SK-N-SH (cell line): ENCODE data around the gene DLG2.

ENCODE experiments used
- ELF1 ChIP-seq: IDR thresholded peaks from 2 replicates; pipeline ENCODE4 v1.4.0; 2012
- EP300 ChIP-seq, 2 experiments: IDR thresholded peaks; 2 replicates each; pipeline versions ENCODE4 v1.4.0 to v1.6.1; 2012; ENCODE audit warnings: borderline replicate concordance in 1 of 2, low read depth in 1 of 2, low read length in 1 of 2
- EZH2phosphoT487 ChIP-seq: fragments of 200-600 bp; sonication (generic); IDR thresholded peaks from 2 replicates; pipeline ENCODE4 v1.6.1; 2017; ENCODE audit warnings: low read depth, mixed run types, mild to moderate bottlenecking, antibody characterized with exemption, moderate library complexity, borderline replicate concordance
- FOXJ3 ChIP-seq: sonication (generic); formaldehyde crosslinking; IDR thresholded peaks from 2 replicates; pipeline ENCODE4 v1.5.1; 2020; ENCODE audit warnings: mild to moderate bottlenecking, missing genetic modification reagents
- GATA2 ChIP-seq: sonication (generic); formaldehyde crosslinking; IDR thresholded peaks from 2 replicates; pipeline ENCODE4 v1.5.0; 2020; ENCODE audit warnings: mild to moderate bottlenecking, missing genetic modification reagents
- JUND ChIP-seq: IDR thresholded peaks from 2 replicates; pipeline ENCODE4 v1.4.0; 2012
- POLR2AphosphoS5 ChIP-seq: IDR thresholded peaks from 2 replicates; pipeline ENCODE4 v1.6.1; 2012; ENCODE audit warnings: low read depth, low read length
- RAD21 ChIP-seq: IDR thresholded peaks from 2 replicates; pipeline ENCODE4 v1.6.1; 2012; ENCODE audit warnings: mild to moderate bottlenecking, low read length
- RFX5 ChIP-seq: IDR thresholded peaks from 2 replicates; pipeline ENCODE4 v1.6.1; 2012; ENCODE audit warnings: mild to moderate bottlenecking, improper control_type of control experiment, low read length
- RXRA ChIP-seq: IDR thresholded peaks from 2 replicates; pipeline ENCODE4 v1.4.0; 2012; ENCODE audit warnings: low read depth, mild to moderate bottlenecking, borderline replicate concordance
- TF ChIP-seq, protein P1 (sequence below): fragments of 200-600 bp; sonication (generic); IDR thresholded peaks from 2 replicates; pipeline ENCODE4 v1.6.1; 2017; ENCODE audit warnings: antibody characterized with exemption, mild to moderate bottlenecking, moderate library complexity
- TF ChIP-seq, protein P2 (sequence below): fragments of 150-350 bp; IDR thresholded peaks from 2 replicates; pipeline ENCODE4 v1.6.1; 2017; ENCODE audit warnings: antibody characterized with exemption, low read length, low read depth, borderline replicate concordance

DNA sequence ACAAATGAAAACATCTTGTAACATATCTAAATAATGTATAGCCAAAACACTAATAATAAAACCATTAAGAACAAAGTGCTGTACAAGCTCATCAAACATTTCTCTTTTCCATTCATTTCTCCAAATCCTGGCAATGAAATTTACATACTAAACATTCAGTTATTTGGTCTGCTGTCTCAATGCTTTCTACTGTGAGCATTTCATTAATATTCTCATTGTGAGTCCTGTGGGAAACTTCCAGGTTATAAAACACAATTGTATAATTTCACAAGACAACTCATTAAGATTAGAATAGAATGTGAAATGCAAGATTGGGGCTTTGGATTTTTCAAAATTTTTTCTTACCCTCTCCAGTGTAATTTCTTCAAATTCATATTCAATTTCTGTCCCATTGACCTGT, 1464.0 kb downstream of the DLG2 start:
- TF ChIP-seq POLR2AphosphoS5, result no peak
- TF ChIP-seq, protein P1, sequence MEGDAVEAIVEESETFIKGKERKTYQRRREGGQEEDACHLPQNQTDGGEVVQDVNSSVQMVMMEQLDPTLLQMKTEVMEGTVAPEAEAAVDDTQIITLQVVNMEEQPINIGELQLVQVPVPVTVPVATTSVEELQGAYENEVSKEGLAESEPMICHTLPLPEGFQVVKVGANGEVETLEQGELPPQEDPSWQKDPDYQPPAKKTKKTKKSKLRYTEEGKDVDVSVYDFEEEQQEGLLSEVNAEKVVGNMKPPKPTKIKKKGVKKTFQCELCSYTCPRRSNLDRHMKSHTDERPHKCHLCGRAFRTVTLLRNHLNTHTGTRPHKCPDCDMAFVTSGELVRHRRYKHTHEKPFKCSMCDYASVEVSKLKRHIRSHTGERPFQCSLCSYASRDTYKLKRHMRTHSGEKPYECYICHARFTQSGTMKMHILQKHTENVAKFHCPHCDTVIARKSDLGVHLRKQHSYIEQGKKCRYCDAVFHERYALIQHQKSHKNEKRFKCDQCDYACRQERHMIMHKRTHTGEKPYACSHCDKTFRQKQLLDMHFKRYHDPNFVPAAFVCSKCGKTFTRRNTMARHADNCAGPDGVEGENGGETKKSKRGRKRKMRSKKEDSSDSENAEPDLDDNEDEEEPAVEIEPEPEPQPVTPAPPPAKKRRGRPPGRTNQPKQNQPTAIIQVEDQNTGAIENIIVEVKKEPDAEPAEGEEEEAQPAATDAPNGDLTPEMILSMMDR, result no peak
- TF ChIP-seq, protein P2, sequence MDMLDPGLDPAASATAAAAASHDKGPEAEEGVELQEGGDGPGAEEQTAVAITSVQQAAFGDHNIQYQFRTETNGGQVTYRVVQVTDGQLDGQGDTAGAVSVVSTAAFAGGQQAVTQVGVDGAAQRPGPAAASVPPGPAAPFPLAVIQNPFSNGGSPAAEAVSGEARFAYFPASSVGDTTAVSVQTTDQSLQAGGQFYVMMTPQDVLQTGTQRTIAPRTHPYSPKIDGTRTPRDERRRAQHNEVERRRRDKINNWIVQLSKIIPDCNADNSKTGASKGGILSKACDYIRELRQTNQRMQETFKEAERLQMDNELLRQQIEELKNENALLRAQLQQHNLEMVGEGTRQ, result no peak
- no peak for TF ChIP-seq RAD21
- TF ChIP-seq EP300 (IDR thresholded peaks at IDR 0.05; ENCODE audit: borderline replicate concordance in 1 of 2, low read depth in 1 of 2, low read length in 1 of 2), result no peak
- no peak for TF ChIP-seq JUND
- TF ChIP-seq RFX5, result no peak
- TF ChIP-seq EZH2phosphoT487, result no peak
- TF ChIP-seq RXRA, result no peak
- no peak for TF ChIP-seq FOXJ3 (CRISPR knock-in tag)
- TF ChIP-seq GATA2, result no peak
- TF ChIP-seq ELF1, result no peak
